ENCODE results near the gene FBXO41. TPM values are rescaled to one million over a fixed set of nuclear protein-coding genes. Genes with fewer than 3 reads are reported as not detected.
A peak's percentile ranks its signal among the peaks of the same experiment; 100 is the strongest.

Gene FBXO41
- polyA plus RNA-seq, 3 donors, result 1.6 to 1.9 (median 1.6) TPM

GRCh38 chr2:73218298-73218697 lies 66.0 kb downstream of the FBXO41 start:
- DNase-seq (ENCODE audit: low read depth in 3 of 3, low spot score in 2 of 3), result no peak

- DNase-seq (ENCODE audit: low read depth in 3 of 3, low spot score in 2 of 3), result no peak
Measured at GRCh38 chr2:73217826-73218225, 66.5 kb downstream of the FBXO41 start.

GRCh38 chr2:73217160-73217559 lies 67.1 kb downstream of the FBXO41 start:
- DNase-seq (ENCODE audit: low read depth in 3 of 3, low spot score in 2 of 3), result no peak

- no peak for DNase-seq (ENCODE audit: low read depth in 3 of 3, low spot score in 2 of 3)
Measured at GRCh38 chr2:73215254-73215653, 69.0 kb downstream of the FBXO41 start.

GRCh38 chr2:73214120-73215035 lies 69.9 kb downstream of the FBXO41 start, which contains the start of gene SMYD5:
Gene SMYD5 (plus strand): TSS chr2:73214245. CDS start chr2:73214267, 22 bp downstream.
- peak in 1 of 3 donors; percentile 69 for DNase-seq (ENCODE audit: low read depth in 3 of 3, low spot score in 2 of 3)

GRCh38 chr2:73212448-73213176 lies 71.7 kb downstream of the FBXO41 start:
- DNase-seq (ENCODE audit: low read depth in 3 of 3, low spot score in 2 of 3), result no peak

- no peak for DNase-seq (ENCODE audit: low read depth in 3 of 3, low spot score in 2 of 3)
Measured at GRCh38 chr2:73212098-73212447, 72.2 kb downstream of the FBXO41 start.

GRCh38 chr2:73210696-73211095 lies 73.6 kb downstream of the FBXO41 start:
- no peak for DNase-seq (ENCODE audit: low read depth in 3 of 3, low spot score in 2 of 3)

GRCh38 chr2:73210019-73210418 lies 74.3 kb downstream of the FBXO41 start:
- no peak for DNase-seq (ENCODE audit: low read depth in 3 of 3, low spot score in 2 of 3)

GRCh38 chr2:73208258-73208657 lies 76.0 kb downstream of the FBXO41 start:
- DNase-seq (ENCODE audit: low read depth in 3 of 3, low spot score in 2 of 3), result no peak

GRCh38 chr2:73205611-73206010 lies 78.7 kb downstream of the FBXO41 start:
- no peak for DNase-seq (ENCODE audit: low read depth in 3 of 3, low spot score in 2 of 3)

Other genes starting within 250 kb of the FBXO41 start
- gene SFXN5, start 212.8 kb downstream of the FBXO41 start, polyA plus RNA-seq (ENCODE audit: insufficient read length in 3 of 3), result 10 to 100 TPM; 23.2 to 25.7 (median 23.9) TPM
- 10 to 100 TPM; 39.9 to 45.0 (median 40.3) TPM for gene RAB11FIP5, start 171.5 kb downstream of the FBXO41 start, polyA plus RNA-seq (ENCODE audit: insufficient read length in 3 of 3)
- under 1 TPM in 1 of 3 donors, not detected in 2; 0.04 TPM for gene NOTO, start 81.9 kb downstream of the FBXO41 start, polyA plus RNA-seq (ENCODE audit: insufficient read length in 3 of 3)
- 10 to 100 TPM; 31.4 to 37.4 (median 32.7) TPM for gene SMYD5, start 70.2 kb downstream of the FBXO41 start, polyA plus RNA-seq (ENCODE audit: insufficient read length in 3 of 3)
- 10 to 100 TPM; 11.6 to 14.6 (median 14.1) TPM for gene PRADC1, start 51.2 kb downstream of the FBXO41 start, polyA plus RNA-seq (ENCODE audit: insufficient read length in 3 of 3)
- gene CCT7, start 50.2 kb downstream of the FBXO41 start, polyA plus RNA-seq (ENCODE audit: insufficient read length in 3 of 3), result 100 to 1,000 TPM; 283 to 292 (median 283) TPM
- gene EGR4, start 9.1 kb upstream of the FBXO41 start, polyA plus RNA-seq (ENCODE audit: insufficient read length in 3 of 3), result not detected
- 10 to 100 TPM; 32.9 to 41.1 (median 38.6) TPM for gene ALMS1, start 101.4 kb upstream of the FBXO41 start, polyA plus RNA-seq (ENCODE audit: insufficient read length in 3 of 3)

Data from right renal cortex interstitium (tissue), 3 donors.